T1000 (cell line): ENCODE results near the gene MGST2.

Experiments used
- DNase-seq: peaks from one replicate; lab custom pipeline; 2025; ENCODE audit warnings: mixed read lengths; lab: John Stamatoyannopoulos, UW

MGST2 gene

DNA sequence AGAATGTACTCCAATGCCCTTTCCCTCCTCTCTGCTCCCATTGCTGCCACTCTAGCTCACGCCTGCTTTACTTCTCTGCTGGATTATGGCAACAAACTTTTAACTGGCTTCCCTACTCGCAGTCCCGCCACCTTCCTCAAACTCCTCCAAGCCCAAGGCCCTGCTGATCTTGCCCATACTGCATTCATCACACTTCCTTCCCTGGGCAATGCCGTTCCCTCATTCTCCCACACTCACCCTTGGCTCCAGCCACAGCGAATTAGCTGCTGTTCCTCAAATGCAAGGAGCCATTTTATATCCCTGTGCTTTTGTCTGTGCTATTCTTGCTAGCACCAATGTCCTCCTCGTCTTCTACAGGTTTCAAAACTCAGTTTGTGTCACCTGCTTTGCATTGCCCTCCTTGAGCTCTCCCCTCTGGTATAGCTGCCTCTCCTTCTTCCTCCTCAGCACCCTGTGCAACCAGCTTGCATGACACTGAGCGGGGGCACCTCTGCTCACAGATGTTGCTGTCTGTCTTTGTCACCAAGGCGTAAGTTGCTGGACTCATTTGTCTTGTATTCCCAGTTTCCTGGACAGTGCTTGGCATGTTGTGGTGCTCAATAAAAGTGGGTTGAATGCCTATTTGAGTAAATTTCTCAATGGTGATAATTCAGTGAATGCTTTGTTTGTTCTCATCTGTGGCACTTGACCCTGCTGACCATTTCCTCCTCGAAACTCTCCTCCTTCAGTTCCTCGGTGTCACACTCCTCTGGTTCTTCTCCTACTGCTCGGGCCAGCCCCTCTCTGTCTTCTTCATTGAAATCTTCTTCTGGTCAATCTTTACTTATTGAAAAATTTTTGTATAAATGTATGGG, 22.4 kb upstream of the MGST2 start:
- no peak for DNase-seq

- no peak for DNase-seq
Measured at GRCh38 chr4:139645458-139645857, 20.2 kb upstream of the MGST2 start.

DNA sequence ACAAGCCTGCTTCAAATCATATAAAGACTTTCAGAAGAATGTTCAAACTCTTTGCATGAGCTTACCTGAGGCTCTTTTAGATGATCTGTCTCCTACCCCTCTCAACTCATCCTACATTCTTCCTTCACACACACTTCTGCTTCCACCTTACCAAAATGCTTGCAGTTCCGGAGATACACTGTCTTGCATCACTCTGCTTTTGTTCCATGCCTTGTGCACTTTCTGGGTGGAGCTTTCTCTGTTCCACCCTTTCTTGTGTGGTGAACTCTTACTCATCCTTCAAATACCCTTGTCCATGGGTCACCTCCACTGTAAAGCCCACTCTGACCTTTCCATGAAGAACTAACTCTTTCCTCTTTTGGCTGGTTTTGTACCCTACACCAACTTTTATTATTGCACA, 18.4 kb upstream of the MGST2 start:
- no peak for DNase-seq

DNA sequence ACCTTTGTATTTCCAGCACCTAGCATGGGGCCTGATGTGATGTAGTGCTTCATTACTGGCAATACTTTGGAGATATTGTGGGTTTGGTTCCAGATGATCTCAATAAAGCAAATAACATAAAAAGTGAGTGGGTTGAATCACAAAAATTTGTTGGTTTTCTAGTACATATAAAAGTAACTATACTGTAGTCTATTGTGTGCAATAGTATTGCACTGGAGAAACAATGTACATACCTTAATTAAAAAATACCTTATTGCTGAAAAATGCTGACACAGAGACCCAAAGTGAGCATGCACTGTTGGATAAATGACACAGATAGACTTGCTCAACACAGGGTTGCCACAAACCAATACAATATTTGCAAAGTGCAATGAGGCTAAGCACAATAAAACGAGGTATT, 17.7 kb upstream of the MGST2 start:
- no peak for DNase-seq

DNA sequence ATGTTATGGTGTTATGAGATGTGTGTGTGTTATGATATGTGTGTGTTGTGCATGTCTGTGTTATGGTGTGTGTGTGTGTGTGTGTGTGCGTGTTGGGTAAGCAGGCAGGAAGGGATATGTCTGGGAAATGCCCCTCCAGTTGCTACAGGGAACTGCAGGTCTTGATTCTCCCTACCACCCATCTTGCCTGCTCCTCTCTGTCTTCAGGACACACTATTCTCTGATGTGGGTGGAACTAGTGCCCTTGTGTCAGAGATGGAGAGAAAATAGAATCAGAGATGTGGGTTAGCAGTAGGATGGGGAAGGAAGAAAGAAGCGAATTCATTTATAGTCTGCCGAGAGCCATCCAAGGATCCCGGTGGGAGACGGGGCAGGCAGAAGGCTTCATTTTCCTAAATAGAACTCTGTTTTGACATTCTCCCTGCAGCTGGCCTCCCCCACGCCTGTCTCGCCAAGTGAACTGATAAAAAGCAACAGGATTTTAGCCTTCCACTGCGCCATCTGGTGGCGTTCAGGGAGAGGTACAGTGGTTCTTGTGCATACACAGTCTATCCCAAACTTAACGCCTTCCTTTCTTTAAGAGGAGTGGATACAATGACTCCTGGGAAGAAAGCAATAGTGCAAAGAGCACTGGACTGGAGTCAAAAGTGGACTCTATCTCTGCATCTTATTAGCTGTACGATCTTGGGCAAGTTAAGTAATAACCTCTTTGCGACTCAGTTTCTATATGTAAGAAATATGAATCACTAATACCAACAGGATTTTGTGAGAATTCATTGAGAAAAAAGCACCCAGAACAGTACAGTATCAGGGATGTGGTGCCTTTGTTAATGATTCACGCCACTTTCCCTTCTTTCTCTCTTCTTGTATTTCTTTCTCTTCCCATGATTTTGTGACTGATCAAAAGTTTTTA, 14.1 kb upstream of the MGST2 start:
- peak; percentile 36 for DNase-seq

DNA sequence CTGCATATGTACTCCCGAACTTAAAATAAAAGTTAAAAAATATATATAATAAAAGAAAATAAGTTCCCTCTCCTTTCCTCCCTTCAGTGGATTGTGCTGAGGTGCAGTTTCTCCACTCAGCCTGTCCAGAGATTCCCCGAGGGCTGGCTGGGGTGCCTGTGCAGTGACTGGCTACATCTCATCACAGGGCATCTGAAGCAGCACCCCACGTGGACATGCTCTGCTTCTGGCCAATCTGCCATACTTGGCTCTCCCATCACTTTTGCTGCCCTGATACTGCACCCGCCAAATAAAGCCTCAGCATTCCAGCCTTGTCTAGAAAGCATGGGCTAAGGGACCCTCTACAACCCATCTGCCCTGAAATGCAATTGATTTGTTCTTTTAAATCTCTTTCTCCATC, 11.1 kb upstream of the MGST2 start:
- DNase-seq: no peak

DNA sequence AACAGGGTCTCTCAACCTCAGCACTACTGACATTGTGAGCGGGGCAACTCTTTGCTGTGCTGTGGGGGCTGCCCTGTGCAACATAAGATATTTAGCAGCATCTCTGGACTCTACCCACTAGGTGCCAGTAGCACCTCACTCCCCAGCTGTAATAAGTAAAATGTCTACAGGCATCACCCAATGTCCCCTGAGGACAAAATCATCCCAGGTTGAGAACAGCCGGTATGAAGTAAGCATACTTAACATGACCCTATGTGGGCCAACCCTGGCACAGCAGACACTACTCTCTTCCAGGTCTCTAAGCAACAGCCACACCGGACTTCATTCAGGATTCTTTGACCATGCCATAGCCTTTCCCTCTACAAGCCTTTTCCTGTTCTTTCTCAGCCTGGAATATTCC, 10.5 kb upstream of the MGST2 start:
- no peak for DNase-seq

DNA sequence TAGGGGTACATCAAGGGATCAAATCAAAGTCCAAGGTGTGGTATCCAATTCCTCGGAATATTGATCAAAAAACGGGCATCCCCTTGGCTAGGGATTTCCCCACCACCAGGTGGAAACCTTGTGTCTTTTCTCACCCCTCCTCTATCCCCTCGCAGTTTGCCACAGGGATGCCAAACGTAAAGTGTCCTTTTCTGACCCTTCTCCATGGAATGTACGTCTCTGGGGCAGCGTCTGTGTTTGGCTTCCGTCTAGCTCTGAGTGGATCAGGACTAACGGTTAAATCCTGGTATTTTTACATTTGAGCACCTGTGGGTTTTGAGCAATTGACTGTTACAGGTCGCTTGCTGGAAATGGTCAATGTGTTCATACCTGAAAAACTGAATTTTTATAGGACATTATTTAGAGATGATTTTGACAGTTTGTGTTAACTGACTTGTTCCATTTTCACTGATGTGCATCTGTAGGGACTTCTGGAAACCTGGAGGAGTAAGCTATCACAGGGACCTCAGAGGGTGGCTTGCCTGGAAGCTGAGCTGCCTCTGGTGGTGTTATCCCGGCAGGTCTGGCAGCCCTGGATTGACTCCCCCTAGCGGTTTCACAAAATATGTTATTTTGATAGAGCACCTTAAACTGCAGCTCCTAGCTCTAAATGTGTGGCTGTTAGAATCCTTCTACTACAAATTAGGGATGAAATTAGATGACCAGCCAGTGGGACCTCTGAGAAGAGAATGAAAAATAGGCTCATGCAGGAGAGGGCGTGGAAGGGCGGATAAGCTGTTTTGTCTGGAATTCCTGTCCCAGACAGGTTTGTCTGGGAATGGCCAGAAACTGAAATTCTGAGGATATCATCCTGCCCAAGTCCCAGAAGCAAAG, 8.8 kb upstream of the MGST2 start:
- DNase-seq: no peak

- no peak for DNase-seq
Measured at GRCh38 chr4:139658185-139658584, 7.4 kb upstream of the MGST2 start.

DNA sequence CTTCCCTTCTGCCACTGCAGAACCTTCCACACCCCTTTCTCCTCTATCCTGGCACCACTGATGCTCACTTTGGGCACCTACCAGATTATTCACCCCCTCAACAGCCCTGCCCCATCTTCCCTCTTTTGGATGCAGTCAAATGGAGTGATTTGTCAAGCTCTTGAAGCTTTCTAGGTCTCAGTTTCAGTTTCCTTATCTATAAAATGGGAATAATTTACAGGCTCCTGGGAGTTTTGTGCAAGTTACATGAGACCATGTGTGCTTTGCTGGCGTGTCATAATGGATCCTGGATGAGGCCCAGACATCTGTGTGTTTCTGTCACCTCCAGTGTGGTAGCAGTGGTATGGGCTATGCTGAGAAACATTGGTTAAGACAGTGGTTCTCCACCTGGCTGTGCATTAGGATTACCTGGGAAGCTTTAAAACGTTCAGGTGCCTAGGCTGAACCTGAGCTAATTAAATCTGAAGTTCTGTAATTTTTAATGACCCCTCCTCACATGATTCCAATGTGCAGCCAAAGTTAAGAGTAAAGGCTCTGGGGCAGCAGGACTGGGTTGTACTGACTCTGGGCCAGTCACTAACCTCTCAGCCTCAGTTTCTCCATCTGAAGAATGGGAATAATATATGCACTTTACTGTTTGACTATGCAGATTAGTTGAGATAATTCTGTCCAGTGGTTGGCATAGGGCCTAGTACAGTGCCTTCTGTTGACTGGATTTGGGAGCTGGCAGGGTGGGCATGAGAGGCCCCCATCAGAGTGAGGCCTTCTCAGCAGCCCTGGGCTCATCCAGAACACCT, 6.8 kb upstream of the MGST2 start:
- no peak for DNase-seq

DNA sequence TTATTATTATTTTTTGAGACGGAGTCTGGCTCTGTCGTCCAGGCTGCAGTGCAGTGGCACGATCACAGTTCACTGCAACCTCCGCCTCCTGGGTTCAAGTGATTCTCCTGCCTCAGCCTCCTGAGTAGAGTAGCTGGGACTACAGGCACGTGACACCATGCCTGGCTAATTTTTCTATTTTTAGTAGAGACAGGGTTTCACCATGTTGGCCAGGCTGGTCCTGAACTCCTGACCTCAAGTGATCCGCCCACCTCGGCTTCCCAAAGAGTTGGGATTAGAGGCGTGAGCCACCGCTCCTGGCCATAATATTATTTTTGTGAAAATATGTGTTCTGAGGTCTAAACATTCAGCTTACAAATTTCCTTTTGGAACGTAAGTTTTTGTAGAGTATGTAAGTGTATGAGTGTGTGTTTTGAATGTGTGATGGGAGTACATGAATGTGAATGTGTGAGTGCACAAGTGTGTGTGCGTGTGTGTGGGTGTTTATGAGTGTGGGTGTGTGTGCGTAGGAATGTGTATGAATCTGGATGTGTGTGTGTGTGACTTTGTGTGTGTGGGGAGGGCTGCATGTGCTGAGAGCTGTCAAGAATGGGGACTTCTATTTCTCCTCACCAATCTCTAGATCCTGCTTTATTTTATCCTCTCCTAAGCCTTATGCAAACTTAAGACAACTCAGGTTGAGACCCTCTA, 5.7 kb upstream of the MGST2 start:
- DNase-seq: no peak

DNA sequence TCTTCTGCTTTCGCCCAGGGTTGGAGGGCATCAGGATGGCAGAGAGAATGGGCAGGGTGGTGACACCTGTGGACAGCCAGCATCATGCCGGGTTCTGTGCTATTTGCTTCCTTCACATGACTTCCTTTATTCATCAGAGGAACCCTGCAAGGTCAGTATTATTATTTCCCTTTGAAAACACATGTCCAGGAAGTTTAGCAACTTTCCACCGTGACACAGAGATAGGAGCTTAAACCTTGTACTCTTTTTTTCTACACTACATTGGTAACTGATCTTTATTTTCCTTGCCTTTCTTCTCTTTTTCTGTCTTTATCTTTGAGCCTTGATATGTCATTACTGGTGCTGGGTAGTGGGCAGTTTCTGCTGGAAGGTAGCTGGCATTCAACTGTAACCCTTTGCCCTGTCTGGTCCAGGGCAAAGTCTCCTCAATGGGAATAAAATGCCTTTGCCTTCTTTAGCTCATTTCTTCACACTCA, 5.0 kb upstream of the MGST2 start:
- DNase-seq: no peak

DNA sequence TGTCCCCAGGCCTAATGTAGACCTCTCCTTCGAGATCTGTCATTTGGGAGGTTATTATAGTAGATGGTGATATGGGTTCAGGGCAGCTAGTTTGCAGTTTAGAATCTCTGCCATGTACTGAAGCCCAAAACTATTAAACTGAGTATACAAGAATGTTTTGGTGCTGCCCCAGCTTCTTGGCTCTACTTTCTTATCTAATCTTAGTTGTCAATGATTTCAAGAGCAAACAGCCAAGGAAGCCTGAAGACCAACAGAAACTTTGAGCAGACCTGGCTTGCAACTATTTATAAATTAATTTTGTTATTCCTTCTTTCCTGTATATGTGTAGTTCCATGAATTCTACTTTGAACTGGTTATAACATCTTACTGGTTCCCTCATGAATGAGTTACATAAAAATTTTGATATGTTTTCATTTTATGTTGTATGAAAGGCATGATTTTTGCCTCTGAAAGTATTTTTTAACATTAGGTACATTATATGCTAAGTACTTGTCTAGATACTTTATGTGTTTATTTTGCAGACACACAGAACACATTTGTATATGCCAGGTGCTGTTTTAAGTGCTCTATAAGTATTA, 2.0 kb upstream of the MGST2 start:
- DNase-seq: no peak

- no peak for DNase-seq
Measured at GRCh38 chr4:139664442-139664841, 1.2 kb upstream of the MGST2 start.

GRCh38 chr4:139665079-139665689, 435 bp upstream of the MGST2 start:
- DNase-seq: no peak

DNA sequence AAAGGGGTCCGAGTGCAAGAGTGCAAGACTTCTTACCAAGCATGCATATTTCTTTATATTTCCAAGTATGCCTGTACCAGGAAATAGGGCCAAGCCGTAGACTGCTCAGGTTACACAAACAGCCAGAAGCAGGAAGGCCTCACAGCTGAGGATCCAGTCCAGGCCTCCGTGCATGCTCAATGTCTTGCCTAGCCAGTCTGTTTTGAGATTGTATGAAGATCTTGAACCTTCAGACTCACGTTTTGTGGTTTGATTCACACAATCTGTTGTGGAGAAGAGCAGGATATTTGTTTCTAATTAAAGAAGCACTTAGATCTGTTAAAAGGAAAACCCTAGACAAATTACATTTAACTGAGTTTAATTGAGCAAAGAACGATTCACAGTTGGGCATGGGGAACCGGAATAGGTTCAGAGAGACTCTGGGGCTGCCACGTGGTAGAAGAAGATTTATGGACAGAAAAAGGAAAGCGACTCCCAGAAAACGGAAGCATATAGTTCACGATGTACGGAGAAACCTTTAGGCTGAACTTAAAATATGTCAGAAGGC, 1.2 kb downstream of the MGST2 start:
- DNase-seq: no peak

GRCh38 chr4:139668036-139668435, 2.4 kb downstream of the MGST2 start:
- DNase-seq: no peak

GRCh38 chr4:139668658-139669201, 3.1 kb downstream of the MGST2 start:
- DNase-seq: no peak

- no peak for DNase-seq
Measured at GRCh38 chr4:139669335-139669734, 3.7 kb downstream of the MGST2 start.
